ENCODE data around the gene FBXW7.

FBXW7 gene

GRCh38 chr4:152471251-152471792 is 64.6 kb downstream of the FBXW7 start:
- DNase-seq (ENCODE audit: low read depth), result no peak

- no peak for DNase-seq (ENCODE audit: low read depth)
These were observed 67.5 kb downstream of the FBXW7 start for GRCh38 chr4:152468408-152468807.

GRCh38 chr4:152467101-152467500 is 68.8 kb downstream of the FBXW7 start:
- no peak for DNase-seq (ENCODE audit: low read depth)

- no peak for DNase-seq (ENCODE audit: low read depth)
These were observed 71.7 kb downstream of the FBXW7 start for GRCh38 chr4:152464030-152464823.

GRCh38 chr4:152463562-152463961 is 72.3 kb downstream of the FBXW7 start:
- no peak for DNase-seq (ENCODE audit: low read depth)

- no peak for DNase-seq (ENCODE audit: low read depth)
These were observed 73.2 kb downstream of the FBXW7 start for GRCh38 chr4:152462695-152463094.

GRCh38 chr4:152462047-152462446 is 73.8 kb downstream of the FBXW7 start:
- no peak for DNase-seq (ENCODE audit: low read depth)

GRCh38 chr4:152460488-152460887 is 75.4 kb downstream of the FBXW7 start:
- no peak for DNase-seq (ENCODE audit: low read depth)

- no peak for DNase-seq (ENCODE audit: low read depth)
These were observed 76.6 kb downstream of the FBXW7 start for GRCh38 chr4:152459326-152459725.

- DNase-seq (ENCODE audit: low read depth), result no peak
These were observed 77.0 kb downstream of the FBXW7 start for GRCh38 chr4:152458801-152459302.

- no peak for DNase-seq (ENCODE audit: low read depth)
These were observed 79.3 kb downstream of the FBXW7 start for GRCh38 chr4:152456609-152457008.

GRCh38 chr4:152455311-152455710 is 80.6 kb downstream of the FBXW7 start:
- DNase-seq (ENCODE audit: low read depth), result no peak

GRCh38 chr4:152454398-152455011 is 81.4 kb downstream of the FBXW7 start:
- no peak for DNase-seq (ENCODE audit: low read depth)

GRCh38 chr4:152451496-152451895 is 84.4 kb downstream of the FBXW7 start:
- no peak for DNase-seq (ENCODE audit: low read depth)

GRCh38 chr4:152448854-152449253 is 87.0 kb downstream of the FBXW7 start:
- no peak for DNase-seq (ENCODE audit: low read depth)

GRCh38 chr4:152448038-152448707 is 87.7 kb downstream of the FBXW7 start:
- no peak for DNase-seq (ENCODE audit: low read depth)

GRCh38 chr4:152443859-152444258 is 92.0 kb downstream of the FBXW7 start:
- DNase-seq (ENCODE audit: low read depth), result no peak

GRCh38 chr4:152437561-152437960 is 98.3 kb downstream of the FBXW7 start:
- DNase-seq (ENCODE audit: low read depth), result no peak

GRCh38 chr4:152436384-152436783 is 99.5 kb downstream of the FBXW7 start:
- DNase-seq (ENCODE audit: low read depth), result no peak

GRCh38 chr4:152434011-152434410 is 101.9 kb downstream of the FBXW7 start:
- no peak for DNase-seq (ENCODE audit: low read depth)

- no peak for DNase-seq (ENCODE audit: low read depth)
These were observed 104.1 kb downstream of the FBXW7 start for GRCh38 chr4:152431784-152432183.

GRCh38 chr4:152431291-152431690 is 104.6 kb downstream of the FBXW7 start:
- no peak for DNase-seq (ENCODE audit: low read depth)

- no peak for DNase-seq (ENCODE audit: low read depth)
These were observed 105.4 kb downstream of the FBXW7 start for GRCh38 chr4:152430507-152430906.
